Activated T-helper 1 cell treated with anti-CD3 and anti-CD28 coated beads, Interleukin-2, amount 50 U/mL, for 16 hours (primary cell): Measurements from ENCODE around the gene MYO18B.

Source experiments
- DNase-seq, 2 donors: peaks; one replicate each; pipeline ENCODE4 v3.0.0-alpha.2; 2020; ENCODE audit warnings: low read depth in 1 of 2, low spot score in 1 of 2

MYO18B gene

DNA sequence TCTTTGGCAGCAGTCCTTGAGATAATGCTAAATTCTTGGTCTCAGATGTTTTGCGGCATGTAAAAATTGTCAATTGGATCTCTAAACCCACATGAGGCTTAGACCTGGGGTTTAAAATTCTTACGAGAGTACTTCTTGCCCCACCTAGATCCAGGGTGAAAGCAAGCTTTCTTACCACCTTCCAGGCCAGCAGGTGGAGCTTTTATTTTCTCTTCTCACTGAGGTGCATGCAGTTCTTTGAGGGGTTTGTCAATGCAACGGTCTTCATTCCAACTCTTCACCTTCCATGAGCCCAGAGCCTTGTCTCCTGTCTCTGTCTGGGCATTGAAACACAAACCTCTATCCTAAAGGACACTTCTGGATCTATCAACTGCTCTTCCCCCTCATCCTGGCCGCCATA, 154.1 kb downstream of the MYO18B start:
- DNase-seq = no peak

DNA sequence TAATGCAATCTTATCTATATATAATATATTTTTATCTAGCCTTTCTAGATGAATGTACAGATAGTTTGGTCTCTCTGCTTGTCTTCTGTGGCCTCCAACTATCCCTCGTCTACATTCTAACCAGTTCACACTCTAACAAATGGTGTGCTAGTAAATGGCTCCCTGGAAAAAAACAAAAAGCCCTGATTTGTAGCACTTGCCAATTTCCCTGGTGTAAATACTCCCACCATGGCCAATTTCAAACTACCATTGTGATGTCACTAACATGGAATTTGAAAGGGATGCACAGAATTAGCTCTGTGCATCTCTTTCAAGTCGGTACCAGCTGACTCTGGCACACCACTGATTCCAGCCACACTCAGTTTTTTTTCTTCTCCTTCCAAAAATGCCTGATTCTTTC, 154.6 kb downstream of the MYO18B start:
- DNase-seq = no peak

DNA sequence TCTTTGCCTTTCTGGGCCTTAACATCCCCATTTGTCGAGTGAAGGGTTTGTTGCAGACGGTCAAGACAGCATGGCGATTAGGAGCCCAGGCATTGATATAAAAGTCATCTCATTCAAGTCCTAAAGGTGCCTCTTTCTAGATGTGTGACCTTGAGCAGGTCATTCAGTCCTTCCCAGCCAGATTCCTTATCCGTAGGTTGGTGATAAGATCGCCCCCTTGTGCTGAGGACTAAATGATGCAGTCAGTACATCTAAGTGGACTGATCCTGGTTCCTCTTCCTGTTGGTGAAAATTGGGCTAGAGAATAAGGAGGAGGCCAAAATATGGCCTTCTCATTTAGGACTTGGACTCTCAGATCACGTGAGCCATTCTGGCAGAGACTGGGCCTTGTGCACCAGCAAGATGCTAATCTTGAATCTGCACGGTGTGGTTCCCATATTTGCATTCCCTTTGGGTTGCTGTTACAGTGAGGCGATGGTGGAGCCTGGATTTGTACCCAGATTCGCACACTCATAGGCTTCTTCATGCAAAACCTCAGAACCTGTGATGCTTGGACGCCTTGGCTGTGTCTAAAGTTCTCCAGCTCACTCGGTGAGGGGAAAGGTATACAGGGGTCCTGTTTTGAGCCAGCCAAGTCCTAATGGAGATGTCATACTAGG, 156.8 kb downstream of the MYO18B start:
- no peak for DNase-seq

DNA sequence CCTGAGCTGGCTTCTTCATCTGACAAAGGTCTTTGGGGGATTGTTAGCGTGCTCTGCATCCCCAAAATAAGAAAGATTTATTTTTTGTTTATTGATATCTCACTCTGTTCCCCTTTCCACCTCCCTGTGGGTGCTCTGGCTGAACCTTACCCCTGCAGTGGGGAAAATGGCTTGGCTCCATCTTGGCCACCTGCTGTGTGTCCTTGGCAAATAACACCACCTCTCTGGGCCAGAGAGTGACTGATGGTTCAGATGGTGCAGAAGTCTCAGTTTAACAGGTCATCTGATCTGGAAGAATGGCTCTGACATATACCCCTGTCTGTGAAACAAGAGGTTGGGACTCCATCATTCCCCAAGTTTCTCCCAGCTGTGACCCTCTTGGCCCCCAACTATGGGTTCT, 157.6 kb downstream of the MYO18B start:
- no peak for DNase-seq

DNA sequence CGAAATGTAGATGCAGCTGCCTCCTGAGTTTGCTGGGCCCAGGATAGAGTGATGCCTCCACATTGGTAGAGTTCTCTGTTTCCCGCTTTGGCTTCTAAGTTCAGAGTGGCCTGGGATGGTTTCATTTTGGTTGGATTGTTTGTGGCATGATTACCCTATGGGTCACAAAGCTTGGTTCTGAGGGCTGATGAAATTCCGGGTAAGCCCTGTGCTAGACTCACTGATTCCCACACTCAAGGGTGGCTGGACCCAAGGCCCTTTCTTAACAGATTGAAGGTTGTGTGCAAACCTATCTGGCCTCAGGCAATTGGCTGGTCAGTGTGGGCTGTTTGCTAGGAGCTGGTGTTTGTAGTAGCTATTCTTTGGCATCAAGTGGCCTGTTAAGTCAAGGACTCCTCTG, 158.4 kb downstream of the MYO18B start:
- DNase-seq = no peak

DNA sequence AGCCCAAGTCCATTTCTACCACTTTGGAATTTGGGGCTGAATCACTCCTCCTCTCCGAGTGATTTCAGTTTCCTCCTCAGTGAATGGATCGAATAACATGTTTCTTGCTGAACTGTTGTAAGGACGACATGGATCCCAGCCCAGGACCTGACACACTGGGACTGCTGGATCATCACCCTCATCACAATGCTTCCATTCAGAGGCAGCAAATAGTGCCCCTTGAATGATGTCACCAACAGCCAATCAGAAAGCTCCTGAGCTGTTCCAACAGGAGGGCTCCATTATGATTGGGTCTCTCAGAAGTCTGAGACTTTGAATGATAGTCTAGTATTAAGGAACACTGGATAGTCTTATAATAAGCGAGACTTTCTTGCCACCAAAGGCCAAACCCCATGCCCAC, 158.9 kb downstream of the MYO18B start:
- DNase-seq = no peak

DNA sequence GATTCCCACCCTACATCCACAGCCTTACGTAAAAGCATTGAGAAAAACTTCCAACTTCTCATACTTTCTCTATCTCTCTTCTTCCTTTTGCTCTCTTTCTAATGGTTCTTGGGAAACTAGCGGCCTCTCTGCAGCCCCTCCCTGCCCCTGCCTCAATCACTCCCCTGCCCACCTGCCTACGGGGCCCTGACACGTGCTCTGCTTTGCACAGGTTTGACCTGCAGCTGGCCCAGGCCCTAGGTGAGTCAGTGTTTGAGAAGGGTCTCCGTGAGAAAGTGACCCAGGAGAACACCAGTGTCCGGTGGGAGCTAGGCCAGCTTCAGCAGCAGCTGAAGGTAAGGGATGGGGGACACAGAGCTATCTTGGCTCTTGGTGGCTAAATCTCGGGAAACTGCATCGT, 160.4 kb downstream of the MYO18B start:
- DNase-seq = no peak

DNA sequence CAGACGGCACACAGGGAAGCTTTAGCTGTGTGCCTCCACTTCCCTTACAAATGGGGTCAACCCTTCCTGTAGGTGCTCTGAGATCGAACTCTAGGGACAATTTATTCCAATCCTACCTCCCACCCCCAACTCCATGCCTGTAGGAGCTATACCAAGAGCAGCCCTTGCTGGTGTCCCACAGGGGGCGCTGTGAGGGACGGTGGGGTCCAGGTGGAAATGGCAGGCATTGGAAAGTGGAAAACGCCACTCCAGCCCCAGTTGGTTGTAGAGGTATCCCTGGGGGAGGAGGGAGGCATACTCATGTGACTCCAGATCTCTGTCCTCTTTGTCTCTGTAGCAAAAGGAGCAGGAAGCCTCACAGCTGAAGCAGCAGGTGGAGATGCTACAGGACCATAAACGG, 161.3 kb downstream of the MYO18B start:
- no peak for DNase-seq

DNA sequence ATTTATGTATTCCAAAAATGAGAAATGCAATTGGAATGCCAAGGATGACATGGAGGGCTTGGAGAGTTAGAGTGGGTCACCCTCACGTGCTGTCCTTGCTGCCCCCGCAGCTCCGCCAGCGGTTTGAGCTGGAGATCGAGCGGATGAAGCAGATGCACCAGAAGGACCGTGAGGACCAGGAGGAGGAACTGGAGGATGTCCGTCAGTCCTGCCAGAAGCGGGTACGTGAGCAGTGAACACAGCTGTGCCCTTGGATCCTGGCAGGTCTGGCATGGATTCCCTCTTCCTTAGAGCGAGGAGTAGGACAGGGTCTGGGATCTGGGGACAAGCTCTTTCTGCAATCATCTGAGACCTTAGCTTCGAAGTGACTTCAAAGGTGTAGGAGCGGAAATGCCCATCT, 166.2 kb downstream of the MYO18B start:
- DNase-seq = no peak

DNA sequence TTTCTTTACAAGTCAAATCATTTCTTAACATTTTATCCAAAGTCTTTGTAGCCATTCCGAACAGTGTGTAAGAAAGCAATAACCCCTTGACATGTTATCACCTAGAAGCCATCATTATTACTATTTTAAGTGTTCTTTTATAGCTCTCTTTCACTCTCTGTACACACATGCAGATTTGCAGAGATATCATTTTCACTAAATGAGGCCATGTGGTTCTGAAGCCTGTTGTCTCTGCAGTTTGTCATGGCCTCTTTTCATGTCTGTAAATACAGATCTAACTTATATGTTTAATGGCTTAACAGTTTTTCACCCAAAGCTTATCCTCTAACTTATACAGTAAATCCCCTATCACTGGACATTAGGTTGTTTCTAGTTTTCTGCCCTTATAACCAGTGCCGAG, 166.8 kb downstream of the MYO18B start:
- DNase-seq = no peak

DNA sequence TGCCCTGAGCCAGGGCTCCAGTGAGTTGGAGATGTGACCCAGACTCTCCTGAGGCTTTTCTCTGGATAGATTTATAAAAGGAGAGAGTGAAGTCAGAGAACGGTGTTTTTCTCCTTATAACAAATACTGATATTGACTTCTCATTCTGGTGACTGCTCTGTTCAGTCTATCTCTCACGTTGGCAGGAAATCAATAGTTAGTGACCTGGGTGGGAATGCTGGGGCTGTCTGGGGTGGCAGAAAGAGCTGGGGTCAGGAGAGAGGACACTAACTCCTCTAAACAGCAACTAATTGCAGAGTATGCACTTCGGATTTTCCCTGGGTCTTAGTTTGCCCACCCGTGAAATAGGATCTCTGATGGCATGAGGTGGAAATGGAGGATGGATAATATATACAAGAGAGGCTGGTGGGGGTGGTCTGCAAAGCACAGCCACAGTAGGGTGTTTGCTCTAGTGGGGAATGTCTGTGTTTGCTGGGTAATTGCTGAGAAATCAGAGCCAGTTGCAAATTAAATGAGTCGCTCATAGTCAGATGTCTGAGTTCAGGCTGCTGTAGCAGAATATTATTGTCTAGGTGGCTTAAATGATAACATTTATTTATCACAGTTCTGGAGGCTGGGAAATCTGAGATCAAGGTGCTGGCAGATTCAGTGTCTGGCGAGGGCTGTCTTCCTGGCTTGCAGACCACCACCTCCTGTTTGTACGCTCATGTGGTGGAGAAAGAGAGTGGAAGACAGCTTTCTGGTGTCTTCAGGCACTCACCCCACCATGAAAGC, 167.8 kb downstream of the MYO18B start:
- no peak for DNase-seq

DNA sequence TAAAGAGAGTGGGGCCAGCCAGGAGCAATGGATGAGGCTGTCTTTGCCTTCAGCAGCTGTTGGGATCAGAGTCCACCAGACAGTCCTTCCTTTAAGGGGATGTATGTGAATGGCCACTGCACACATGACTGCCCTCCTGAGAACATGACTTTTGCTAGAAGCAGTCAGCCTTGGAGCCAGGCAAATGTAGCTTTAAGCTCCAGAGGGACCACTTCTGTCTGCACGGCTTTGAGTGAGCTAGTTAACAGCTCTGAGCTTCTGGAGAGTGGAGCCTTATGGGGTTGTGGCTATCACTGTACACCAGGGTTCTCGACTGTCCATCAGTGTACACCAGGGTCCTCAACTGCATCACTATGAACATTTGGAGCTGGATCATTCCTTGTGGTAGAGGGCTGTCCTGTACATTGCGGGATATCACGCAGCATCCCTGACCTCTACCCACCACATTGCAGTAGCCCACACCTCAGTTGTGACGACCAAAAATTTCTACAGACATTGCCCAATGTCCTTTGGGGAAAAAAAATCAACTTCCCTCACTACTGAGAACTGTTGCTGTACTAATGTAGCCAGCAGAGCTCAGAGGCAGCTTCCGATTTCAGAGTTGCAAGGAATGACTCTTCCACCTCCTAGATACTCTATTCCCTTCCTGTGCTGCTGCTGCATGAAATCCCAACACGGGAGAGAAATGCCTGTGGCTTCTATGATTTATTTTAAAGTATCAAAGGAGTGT, 169.4 kb downstream of the MYO18B start:
- no peak for DNase-seq

DNA sequence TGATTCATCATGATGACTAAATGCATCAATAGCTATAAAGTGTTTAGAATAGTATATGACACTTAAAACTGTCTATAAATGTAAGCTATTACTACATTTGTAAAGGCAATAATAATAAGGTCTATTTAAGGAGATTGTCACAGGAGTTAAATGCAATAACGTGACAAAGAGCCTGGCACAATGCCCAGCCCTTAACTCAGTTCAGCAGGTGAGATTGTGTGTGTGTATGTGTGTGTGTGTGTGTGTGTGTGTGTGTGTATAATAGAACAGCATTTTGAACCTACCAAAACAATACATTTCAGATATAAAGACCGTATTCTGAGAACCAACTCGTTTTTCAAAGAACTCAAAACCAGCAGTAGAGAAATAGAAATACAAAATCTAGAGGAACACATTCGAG, 177.5 kb downstream of the MYO18B start:
- no peak for DNase-seq

DNA sequence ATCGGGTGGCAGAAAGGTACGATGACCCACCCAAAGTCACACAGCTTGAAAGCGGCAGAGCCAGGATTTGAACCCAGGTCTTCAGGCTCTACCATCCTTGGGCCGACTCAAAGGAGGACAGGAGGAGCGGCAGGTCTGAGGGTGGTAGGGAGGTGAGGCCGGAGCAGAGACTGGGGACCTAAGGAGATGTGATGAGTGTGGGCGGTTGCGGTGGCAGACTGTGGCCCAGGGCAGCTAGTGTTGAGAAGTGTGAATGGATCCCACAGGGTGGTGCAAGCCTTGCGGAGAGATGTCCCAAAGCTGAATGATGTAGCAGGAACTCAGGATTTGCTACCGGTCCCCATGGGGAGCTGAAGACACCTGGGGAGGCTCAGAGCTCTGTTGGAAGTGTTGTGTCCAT, 180.2 kb downstream of the MYO18B start:
- DNase-seq = no peak

DNA sequence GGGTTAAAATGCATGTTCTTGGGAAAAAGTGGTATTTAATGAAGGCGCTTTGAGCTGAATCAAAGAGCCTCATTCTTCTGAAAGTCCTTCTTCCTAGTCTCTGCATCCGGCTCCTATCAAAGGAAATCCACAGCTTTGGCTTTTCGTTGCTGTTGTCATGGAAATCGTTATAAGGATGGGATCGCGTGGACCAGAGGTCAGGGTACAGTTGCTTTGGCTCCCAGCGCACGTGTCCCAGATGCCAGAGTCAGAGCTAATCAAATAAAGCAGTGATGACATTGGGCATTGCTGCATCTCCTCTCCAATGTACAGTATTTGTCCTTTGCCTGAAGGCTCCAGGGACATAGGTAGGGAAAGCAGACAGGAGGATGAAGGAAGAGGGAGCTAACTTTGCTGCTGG, 181.9 kb downstream of the MYO18B start:
- DNase-seq = no peak

DNA sequence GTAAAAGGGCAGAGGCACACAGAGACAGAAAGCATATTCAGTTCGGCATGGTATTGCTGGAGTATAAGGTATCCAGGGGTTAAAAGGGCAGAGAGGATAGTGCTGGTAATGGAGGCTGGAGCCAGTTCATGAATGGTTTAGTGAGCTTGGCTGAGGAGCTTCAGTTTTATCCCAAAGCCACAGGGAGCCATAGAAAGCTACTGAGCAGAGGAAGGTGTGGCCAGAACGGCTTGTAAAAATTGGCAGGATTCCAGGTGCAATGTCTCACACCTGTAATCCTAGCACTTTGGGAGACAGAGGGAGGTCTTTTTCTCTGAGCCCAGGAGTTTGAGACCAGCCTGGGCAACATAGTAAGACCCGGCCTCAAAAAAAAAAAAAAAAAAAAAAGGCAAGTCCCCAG, 186.1 kb downstream of the MYO18B start:
- no peak for DNase-seq

DNA sequence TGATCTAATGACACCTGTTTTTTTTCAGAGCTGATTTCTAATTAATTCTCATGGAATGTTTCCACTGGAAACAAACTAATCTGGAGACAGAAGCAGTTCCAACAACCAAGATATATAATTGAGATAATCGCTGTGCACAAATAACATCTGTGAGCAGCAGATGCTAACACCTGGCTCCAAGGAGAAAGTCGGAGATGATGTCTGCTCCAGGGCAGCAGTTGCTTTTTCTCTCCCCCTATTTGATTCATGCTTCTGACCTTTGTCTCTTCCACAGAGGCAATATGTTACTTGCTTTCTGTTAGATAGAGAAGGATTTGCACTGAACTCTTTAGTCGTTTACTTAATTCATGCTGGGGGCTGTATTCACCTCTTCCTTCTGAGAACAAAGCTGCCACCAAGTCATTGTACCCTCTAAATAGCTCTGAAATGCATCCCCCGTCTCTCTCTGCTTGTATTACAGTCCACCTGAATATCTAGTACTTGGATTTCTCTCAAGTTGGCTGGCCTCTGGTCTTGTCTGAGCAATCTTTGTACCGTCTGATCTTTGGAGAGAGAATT, 187.4 kb downstream of the MYO18B start:
- no peak for DNase-seq

DNA sequence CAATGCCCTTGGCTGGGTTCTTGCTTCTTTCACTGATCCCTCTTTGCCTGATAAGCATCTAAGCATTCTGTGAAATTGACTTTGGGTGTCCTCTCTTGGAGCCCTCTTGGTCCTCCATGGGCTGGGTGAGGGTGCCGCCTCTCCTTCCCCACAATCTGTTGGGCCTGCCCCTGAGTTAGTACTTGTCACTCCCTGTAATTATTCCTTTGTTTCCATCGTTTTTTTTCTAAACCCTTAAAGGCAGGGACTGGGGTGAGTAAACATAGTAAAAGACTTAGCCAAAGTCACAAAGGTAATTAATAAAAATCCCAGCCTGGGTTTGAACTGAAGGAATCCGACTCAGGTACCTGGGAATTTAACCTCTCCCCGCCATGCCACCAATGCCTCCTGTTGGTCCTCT, 188.1 kb downstream of the MYO18B start:
- DNase-seq = no peak

DNA sequence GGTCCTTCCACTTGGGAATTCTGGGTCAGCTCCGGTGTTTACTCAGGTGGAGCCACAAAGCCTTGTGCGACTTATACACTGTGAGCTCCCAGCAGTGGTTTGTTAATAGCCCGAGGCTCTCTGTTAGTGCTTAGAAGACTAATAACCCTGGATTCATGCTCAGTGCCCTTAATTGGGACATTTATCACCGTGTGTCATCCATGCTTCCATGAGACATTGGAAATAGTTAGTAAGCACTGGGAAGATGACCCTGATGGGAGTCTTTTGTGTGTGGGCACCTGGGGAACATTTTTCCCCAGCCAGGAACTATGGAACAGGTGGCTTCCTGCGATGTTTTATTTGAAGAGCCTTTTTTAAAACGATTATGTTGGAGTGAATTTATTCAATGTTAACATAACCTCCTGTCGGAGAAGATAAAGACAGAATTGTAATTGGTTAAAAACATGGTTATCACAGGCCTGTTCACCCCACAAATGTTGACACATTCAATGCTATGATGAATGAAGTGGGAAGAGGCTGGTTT, 188.9 kb downstream of the MYO18B start:
- no peak for DNase-seq

DNA sequence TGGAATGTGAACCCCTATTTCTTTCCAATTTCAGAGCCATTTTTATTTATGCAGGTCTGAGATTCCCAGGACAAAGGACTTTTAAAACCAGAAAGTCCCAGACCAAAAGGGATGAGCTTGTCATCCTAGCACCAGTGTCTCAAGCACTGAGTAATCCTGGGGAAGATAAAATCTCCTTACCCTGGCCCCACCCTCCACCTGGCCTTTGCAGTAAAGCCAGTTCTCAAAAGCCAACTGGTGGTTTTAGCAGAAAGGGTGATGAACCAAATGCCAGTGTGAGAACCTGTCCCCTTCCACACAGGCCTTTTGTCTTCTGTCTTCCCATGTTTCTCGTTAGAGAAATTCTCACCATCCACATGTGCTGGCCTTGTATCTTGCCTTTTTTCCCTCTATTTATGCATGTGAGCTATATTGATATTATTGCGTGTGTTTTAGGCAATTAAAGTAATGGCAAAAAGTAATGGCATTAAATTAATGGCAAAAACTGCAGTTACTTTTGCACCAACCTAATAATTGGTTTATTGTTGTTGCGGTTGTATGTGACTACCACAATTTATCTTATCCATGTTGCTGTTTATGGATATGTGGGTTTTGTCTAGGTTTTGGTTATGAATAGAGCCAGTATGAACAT, 191.3 kb downstream of the MYO18B start:
- DNase-seq = no peak
